GM18517 (cell line): ENCODE data around the gene RNASE1.
"Not testable (repeated sequence)": the region's sequence is repeated elsewhere in the genome, so short reads cannot be mapped to it uniquely, and the experiment has no call there.

Source experiments
- ATAC-seq: cut with Tn5 transposase; IDR thresholded peaks from one replicate; pipeline ENCODE4 v1.9.1; 2021; ENCODE audit warnings: mild to moderate bottlenecking, moderate library complexity; ENCODE audit not compliant: unreplicated experiment

RNASE1 gene

GRCh38 chr14:20774258-20774824 lies 28.3 kb downstream of the RNASE1 start:
- no peak for ATAC-seq

GRCh38 chr14:20772650-20773049 lies 30.0 kb downstream of the RNASE1 start:
- no peak for ATAC-seq

DNA sequence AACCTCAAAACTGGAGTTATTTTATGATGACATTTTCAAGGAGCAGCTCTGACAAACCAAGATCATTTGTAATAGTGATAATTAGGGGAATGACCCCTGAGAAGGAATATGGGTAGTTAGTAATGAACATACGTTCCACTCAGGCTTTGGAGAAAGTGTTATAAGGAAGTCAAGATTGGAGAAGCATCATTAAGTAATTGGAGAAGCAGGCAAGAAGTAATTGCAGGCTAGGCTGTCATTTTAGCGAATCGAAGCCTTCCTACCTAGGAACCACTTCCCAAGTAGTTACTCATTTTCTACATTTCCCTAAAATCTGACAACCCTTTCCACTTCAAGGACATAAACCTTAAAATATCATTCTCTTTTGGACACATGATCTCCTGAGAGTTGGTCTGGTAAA lies 33.2 kb downstream of the RNASE1 start:
- no peak for ATAC-seq

DNA sequence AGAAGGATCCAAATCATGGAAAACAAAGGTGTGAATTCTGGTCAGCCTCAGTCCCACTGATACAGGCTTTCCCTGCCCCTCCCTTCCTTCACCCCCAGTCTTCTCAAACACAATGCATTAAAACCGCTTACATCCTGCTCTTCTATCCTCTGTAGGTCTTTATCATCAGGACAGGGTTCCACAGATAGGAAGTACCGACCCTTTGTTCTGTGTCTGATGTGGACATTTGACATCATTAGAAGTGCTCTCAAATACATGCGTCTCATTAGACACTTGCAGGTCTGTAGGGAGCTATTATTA lies 34.1 kb downstream of the RNASE1 start:
- ATAC-seq = no peak

DNA sequence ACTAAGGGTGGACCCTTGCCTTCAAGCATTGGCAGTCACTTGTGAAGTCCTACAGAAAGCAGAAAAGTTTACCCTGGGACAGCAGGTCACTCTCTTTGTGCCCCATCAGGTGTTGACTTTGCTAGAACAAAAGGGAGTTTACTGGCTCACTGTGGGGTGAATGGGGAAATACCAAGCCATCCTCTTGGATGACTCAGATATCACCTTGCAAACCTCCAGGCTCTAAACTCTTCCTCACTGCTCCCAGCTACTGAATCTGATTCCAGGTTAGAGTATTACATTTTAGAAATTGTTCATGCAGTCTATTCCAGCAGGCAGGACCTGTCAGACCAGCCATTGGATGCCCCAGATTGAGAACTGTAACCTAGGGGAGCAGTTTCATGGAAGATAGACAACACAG lies 41.7 kb downstream of the RNASE1 start:
- no peak for ATAC-seq

- not testable (repeated sequence) for ATAC-seq
Observed at GRCh38 chr14:20759465-20759864, 43.2 kb downstream of the RNASE1 start.

GRCh38 chr14:20757965-20758364 lies 44.7 kb downstream of the RNASE1 start:
- no peak for ATAC-seq

- ATAC-seq = no peak
Observed at GRCh38 chr14:20755037-20755436, 47.6 kb downstream of the RNASE1 start.

DNA sequence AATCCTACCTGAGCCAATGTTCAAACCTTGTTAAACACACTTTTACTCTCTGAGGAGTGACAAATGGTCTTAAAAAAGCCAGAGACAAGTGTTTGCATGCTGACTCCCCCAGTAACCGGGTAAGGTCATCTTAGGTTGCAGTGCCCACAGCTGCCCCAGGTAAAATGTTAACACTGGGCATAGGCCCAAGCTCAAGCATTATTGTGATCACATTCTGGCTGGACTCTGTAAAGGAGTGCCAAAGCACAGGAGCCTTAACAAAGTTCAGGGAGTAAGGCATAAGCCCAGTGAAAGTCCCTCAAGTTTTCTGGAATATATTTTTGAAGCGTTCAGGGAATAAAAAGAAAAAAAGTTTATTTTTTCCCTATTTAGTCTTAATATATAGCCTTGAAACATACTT lies 48.3 kb downstream of the RNASE1 start:
- ATAC-seq = no peak

- no peak for ATAC-seq
Observed at GRCh38 chr14:20751963-20752562, 50.6 kb downstream of the RNASE1 start.
